NCI-H2171 treated with DMSO at 0.1 percent for 48 hours (cell line): ENCODE measurements around the gene TXN.
A peak's percentile ranks its signal among the peaks of the same experiment; 100 is the strongest.
"Not testable (repeated sequence)": the region's sequence is repeated elsewhere in the genome, so short reads cannot be mapped to it uniquely, and the experiment has no call there.

Experiments
- DNase-seq: peaks from one replicate; lab custom pipeline; 2025; lab: John Stamatoyannopoulos, UW

The TXN gene

DNA sequence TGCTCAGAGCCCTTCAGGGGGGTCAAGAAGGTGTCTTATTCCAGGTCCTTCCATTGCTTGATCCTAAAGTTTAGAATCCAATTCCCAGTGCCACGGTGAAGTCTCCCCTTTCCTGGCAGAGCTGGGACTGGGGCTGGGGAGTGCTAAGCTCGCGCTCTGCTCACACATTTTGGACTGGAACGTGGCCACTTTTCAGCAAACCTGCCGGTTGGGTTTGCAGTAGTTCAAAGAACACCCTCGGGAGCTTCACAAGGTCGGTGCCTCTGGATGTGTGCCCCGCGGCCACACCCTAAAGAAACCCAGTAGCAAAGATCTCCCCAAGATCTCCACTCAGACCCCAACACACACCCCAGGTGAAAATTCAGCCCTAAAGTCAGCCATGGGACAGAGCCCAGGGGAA is 48.3 kb downstream of the TXN start, which contains the start of gene C9orf152:
Gene C9orf152, minus strand, starts transcription at position 129 of the 400 bp plus-strand sequence. CDS start 580 bp downstream, outside the sequence.
- DNase-seq = no peak

GRCh38 chr9:110207071-110207641 is 49.2 kb downstream of the TXN start:
- DNase-seq = no peak

GRCh38 chr9:110206389-110206788 is 49.9 kb downstream of the TXN start:
- peak; percentile 33 for DNase-seq

DNA sequence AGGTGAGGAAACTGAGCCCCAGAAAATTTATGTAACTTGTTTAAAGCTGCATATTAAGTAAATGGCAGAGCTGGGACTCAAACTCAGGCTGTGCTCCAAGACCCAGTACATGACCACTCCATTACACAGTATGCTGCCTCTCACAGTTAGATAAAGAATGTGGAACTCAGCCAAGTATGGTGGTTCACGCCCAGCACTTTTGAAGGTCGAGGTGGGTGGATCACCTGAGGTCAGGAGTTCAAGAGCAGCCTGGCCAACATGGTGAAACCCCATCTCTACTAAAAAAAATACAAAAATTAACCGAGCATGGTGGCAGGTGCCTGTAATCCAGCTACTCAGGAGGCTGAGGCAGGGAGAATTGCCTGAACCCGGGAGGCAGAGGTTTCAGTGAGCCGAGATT is 50.7 kb downstream of the TXN start:
- DNase-seq = not testable (repeated sequence)

GRCh38 chr9:110202232-110202631 is 54.1 kb downstream of the TXN start:
- DNase-seq = no peak

DNA sequence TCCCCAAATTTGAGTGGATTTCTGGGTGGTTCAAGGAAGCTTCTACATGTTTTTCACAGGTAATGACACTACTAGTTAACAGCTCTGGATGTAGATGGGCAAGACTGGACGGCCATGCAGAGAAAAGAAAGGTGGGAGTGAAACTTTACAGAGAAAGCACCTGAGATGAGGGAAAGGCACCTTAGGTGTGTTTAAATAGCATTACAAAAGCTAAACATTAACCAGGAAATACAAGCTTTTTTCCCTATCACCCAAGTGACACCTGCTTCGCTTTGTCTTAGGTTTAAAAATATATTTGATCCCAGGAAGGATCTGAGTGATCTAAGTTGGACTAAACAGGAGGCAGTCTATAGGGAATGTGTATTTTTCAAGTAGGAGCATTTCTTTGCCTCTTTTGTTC is 56.7 kb downstream of the TXN start:
- no peak for DNase-seq

DNA sequence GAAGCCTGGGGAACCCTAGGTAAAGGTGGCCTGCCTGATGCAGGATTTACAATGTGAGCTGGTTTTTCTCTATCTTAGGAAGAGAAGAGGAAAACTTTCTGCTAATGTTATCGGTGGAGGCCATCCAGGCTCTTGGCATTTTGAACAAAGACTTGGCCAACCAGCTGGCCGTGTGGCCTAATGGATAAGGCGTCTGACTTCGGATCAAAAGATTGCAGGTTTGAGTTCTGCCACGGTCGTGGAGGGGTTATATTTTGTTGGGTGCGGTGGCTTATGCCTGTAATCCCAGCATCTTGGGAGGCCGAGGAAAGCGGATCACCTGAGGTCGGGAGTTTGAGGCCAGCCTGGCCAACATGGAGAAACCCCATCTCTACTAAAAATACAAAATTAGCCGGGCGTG is 58.0 kb downstream of the TXN start:
- DNase-seq = no peak

- DNase-seq = no peak
Measured at GRCh38 chr9:110197330-110198187, 58.7 kb downstream of the TXN start.

- not testable (repeated sequence) for DNase-seq
Measured at GRCh38 chr9:110196084-110196499, 60.2 kb downstream of the TXN start.
